Measurements from ENCODE around the gene QKI.
"Not testable (repeated sequence)": the region's sequence is repeated elsewhere in the genome, so short reads cannot be mapped to it uniquely, and the experiment has no call there.

QKI gene

GRCh38 chr6:163444077-163444476 is 29.6 kb downstream of the QKI start:
- no peak for DNase-seq

GRCh38 chr6:163446549-163446948 is 32.0 kb downstream of the QKI start:
- no peak for DNase-seq

GRCh38 chr6:163449076-163449475 is 34.6 kb downstream of the QKI start:
- no peak for DNase-seq

GRCh38 chr6:163454425-163454824 is 39.9 kb downstream of the QKI start:
- DNase-seq, result no peak

- no peak for DNase-seq
Measured at GRCh38 chr6:163455552-163455951, 41.0 kb downstream of the QKI start.

- no peak for DNase-seq
Measured at GRCh38 chr6:163457637-163458561, 43.4 kb downstream of the QKI start.

- no peak for DNase-seq
Measured at GRCh38 chr6:163459007-163459406, 44.5 kb downstream of the QKI start.

- DNase-seq, result no peak
Measured at GRCh38 chr6:163459536-163459935, 45.0 kb downstream of the QKI start.

GRCh38 chr6:163460307-163460782 is 45.8 kb downstream of the QKI start:
- DNase-seq, result no peak

GRCh38 chr6:163461696-163462095 is 47.2 kb downstream of the QKI start:
- no peak for DNase-seq

- DNase-seq, result no peak
Measured at GRCh38 chr6:163463180-163463579, 48.7 kb downstream of the QKI start.

- DNase-seq, result no peak
Measured at GRCh38 chr6:163463795-163464194, 49.3 kb downstream of the QKI start.

GRCh38 chr6:163466839-163467390 is 52.4 kb downstream of the QKI start:
- DNase-seq, result no peak

GRCh38 chr6:163468738-163469137 is 54.2 kb downstream of the QKI start:
- DNase-seq, result no peak

GRCh38 chr6:163469459-163469985 is 55.0 kb downstream of the QKI start:
- DNase-seq, result no peak

- DNase-seq, result no peak
Measured at GRCh38 chr6:163470611-163471010, 56.1 kb downstream of the QKI start.

GRCh38 chr6:163474581-163474980 is 60.1 kb downstream of the QKI start:
- DNase-seq, result no peak

GRCh38 chr6:163476946-163477345 is 62.4 kb downstream of the QKI start:
- not testable (repeated sequence) for DNase-seq

- DNase-seq, result no peak
Measured at GRCh38 chr6:163483107-163483506, 68.6 kb downstream of the QKI start.

- DNase-seq, result no peak
Measured at GRCh38 chr6:163485388-163485851, 70.9 kb downstream of the QKI start.

- DNase-seq, result no peak
Measured at GRCh38 chr6:163486821-163487220, 72.3 kb downstream of the QKI start.

- DNase-seq, result no peak
Measured at GRCh38 chr6:163487606-163488005, 73.1 kb downstream of the QKI start.

- DNase-seq, result no peak
Measured at GRCh38 chr6:163489584-163489983, 75.1 kb downstream of the QKI start.
